ENCODE results near the gene DDX52.
A peak's percentile ranks its signal among the peaks of the same experiment; 100 is the strongest.
"Not testable (repeated sequence)": the region's sequence is repeated elsewhere in the genome, so short reads cannot be mapped to it uniquely, and the experiment has no call there.

DDX52 gene, protein sequence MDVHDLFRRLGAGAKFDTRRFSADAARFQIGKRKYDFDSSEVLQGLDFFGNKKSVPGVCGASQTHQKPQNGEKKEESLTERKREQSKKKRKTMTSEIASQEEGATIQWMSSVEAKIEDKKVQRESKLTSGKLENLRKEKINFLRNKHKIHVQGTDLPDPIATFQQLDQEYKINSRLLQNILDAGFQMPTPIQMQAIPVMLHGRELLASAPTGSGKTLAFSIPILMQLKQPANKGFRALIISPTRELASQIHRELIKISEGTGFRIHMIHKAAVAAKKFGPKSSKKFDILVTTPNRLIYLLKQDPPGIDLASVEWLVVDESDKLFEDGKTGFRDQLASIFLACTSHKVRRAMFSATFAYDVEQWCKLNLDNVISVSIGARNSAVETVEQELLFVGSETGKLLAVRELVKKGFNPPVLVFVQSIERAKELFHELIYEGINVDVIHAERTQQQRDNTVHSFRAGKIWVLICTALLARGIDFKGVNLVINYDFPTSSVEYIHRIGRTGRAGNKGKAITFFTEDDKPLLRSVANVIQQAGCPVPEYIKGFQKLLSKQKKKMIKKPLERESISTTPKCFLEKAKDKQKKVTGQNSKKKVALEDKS

GRCh38 chr17:37643118-37643766 is at the start of gene DDX52:
Gene DDX52 (minus strand): TSS chr17:37643446. CDS start chr17:37643420, 26 bp downstream.
- TF ChIP-seq, protein P1, sequence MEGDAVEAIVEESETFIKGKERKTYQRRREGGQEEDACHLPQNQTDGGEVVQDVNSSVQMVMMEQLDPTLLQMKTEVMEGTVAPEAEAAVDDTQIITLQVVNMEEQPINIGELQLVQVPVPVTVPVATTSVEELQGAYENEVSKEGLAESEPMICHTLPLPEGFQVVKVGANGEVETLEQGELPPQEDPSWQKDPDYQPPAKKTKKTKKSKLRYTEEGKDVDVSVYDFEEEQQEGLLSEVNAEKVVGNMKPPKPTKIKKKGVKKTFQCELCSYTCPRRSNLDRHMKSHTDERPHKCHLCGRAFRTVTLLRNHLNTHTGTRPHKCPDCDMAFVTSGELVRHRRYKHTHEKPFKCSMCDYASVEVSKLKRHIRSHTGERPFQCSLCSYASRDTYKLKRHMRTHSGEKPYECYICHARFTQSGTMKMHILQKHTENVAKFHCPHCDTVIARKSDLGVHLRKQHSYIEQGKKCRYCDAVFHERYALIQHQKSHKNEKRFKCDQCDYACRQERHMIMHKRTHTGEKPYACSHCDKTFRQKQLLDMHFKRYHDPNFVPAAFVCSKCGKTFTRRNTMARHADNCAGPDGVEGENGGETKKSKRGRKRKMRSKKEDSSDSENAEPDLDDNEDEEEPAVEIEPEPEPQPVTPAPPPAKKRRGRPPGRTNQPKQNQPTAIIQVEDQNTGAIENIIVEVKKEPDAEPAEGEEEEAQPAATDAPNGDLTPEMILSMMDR (IDR thresholded peaks at IDR 0.05; ENCODE audit: insufficient read depth, low read length, missing control alignments), result no peak
- ChIA-PET POLR2A (no interaction called here), CTCF (interaction anchor here (1.1 to 4.0 kb wide), 7 partner anchors 16 to 182 kb away, joined by 3 to 45 read pairs (median 5); no protein-coding TSS in a partner anchor)
- peak within 1 kb of the TSS; percentile 93 for H3K4me3 ChIP-seq (ENCODE audit: low read depth, low read length)
- no peak for DNase-seq (ENCODE audit: low read depth, low spot score)

DNA sequence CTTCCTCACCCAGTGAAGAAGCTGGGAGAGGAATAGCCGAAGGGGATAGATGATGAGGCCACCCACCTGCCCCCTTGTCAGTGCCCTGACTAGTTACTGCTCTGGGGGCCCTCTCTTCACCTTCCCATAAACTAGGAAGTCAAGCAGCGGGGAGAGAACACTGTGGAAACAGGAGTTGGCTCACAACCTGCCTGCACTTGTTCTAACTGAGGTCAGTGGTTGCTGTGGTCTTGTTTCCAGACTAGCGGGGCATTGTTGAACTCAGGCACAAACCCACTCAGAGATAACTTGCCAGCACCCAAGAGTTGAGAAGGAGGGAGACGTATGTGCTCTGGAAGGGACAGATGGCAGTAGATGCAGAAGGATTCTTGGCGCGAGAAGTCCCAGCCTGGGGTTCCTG is 48.6 kb upstream of the DDX52 start:
- H3K4me3 ChIP-seq (ENCODE audit: low read depth, low read length), result no peak overlapping the region
- TF ChIP-seq, protein P1 (IDR thresholded peaks at IDR 0.05; ENCODE audit: insufficient read depth, low read length, missing control alignments), result no peak
- CTCF ChIA-PET, result interaction anchor here (3.0 kb wide), 1 partner anchor 10 kb away, joined by 11 read pairs; no protein-coding TSS in a partner anchor
- DNase-seq (ENCODE audit: low read depth, low spot score), result no peak
- POLR2A ChIA-PET, result no interaction called here

DNA sequence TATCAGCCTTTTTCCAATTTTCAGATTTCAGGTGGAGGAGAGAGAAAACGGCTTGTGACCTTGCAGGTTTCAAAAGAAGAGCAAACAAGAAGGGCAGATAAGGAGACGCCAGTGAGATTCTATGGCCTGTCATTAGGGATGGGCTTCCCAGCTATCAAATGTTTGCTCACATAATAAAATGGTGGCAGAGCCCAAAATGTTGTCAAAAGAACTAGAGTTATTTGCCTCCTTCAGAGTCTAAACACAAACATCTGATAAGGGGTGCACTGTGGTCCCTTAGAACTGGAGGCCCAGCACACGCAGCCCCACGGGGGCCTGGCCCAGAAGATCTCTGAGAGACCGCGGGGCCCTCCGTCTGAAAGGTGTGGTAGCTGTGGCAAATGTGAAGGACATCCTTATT is 46.1 kb upstream of the DDX52 start:
- CTCF ChIA-PET, result interaction anchor here (1.1 to 3.0 kb wide), 3 partner anchors 12 to 127 kb away, joined by 3 to 11 read pairs (median 4); no protein-coding TSS in a partner anchor
- POLR2A ChIA-PET, result no interaction called here
- TF ChIP-seq, protein P1 (IDR thresholded peaks at IDR 0.05; ENCODE audit: insufficient read depth, low read length, missing control alignments), result no peak
- DNase-seq (ENCODE audit: low read depth, low spot score), result no peak
- no peak overlapping the region for H3K4me3 ChIP-seq (ENCODE audit: low read depth, low read length)

DNA sequence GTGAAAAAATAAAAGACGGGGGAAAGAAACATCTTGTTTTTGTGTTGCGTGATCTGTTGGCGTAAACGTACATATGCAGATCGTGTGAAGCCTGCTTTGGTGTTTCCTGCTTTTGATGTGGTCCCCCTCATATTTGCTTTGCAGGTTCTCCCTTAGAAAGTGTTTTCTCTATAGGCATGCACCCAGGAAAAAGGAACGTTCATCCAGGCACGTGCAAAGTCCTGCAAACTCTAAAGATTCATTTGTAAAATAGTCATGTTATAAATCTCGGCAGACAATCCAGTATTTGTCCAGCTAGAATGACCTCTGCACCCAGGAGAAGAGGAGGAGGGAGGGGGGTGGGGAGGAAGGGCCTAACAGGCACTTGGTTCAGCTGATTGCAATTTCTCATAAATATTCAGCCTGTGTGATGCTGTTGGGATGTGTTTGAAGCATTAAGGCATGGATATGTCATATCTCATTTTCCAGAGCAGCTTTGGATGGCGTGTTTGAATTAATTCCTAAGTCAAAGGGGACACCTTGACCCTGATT is 40.3 kb upstream of the DDX52 start:
- no peak overlapping the region for H3K4me3 ChIP-seq (ENCODE audit: low read depth, low read length)
- no peak for DNase-seq (ENCODE audit: low read depth, low spot score)
- POLR2A ChIA-PET, result no interaction called here
- TF ChIP-seq, protein P1 (IDR thresholded peaks at IDR 0.05; ENCODE audit: insufficient read depth, low read length, missing control alignments), result no peak
- CTCF ChIA-PET, result interaction anchor here (1.2 to 2.1 kb wide), 2 partner anchors 34 to 87 kb away, joined by 4 to 6 read pairs; no protein-coding TSS in a partner anchor

- H3K4me3 ChIP-seq (ENCODE audit: low read depth, low read length), result no peak overlapping the region
- DNase-seq (ENCODE audit: low read depth, low spot score), result no peak
- CTCF ChIA-PET, result no interaction called here
- POLR2A ChIA-PET, result no interaction called here
- TF ChIP-seq, protein P1 (IDR thresholded peaks at IDR 0.05; ENCODE audit: insufficient read depth, low read length, missing control alignments), result no peak
Observed at GRCh38 chr17:37682007-37682406, 38.8 kb upstream of the DDX52 start.

DNA sequence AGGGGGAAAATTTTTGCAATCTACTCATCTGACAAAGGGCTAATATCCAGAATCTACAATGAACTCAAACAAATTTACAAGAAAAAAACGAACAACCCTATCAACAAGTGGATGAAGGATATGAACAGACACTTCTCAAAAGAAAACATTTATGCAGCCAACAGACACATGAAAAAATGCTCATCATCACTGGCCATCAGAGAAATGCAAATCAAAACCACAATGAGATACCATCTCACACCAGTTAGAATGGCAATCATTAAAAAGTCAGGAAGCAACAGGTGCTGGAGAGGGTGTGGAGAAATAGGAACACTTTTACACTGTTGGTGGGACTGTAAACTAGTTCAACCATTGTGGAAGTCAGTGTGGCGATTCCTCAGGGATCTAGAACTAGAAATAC is 36.7 kb upstream of the DDX52 start:
- H3K4me3 ChIP-seq (ENCODE audit: low read depth, low read length); POLR2A ChIA-PET; CTCF ChIA-PET; DNase-seq (ENCODE audit: low read depth, low spot score): not testable (repeated sequence)

Measured in AG04449 (cell line).